AG04450 (cell line): ENCODE results near the gene SYT6. TPM values are rescaled to one million over a fixed set of nuclear protein-coding genes. Genes with fewer than 3 reads are reported as not detected.

ENCODE experiments used
- CTCF ChIA-PET: fragments of 300-600, 350-600 bp; formaldehyde crosslinking; extraction: SDS; loops from one replicate; lab custom pipeline; 2022; ENCODE audit warnings: antibody characterized with exemption, inconsistent platforms; lab: Charles Lee
- POLR2A ChIA-PET: fragments of 350-600 bp; formaldehyde crosslinking; extraction: SDS; loops from one replicate; lab custom pipeline; 2021; ENCODE audit warnings: antibody characterized with exemption, inconsistent platforms; lab: Yijun Ruan, JAX
- DNase-seq: peaks from one replicate; pipeline ENCODE4 v3.0.0-alpha.2; 2011; ENCODE audit warnings: low read depth, low spot score
- H3K27ac ChIP-seq: one replicate; pipeline ENCODE4 v1.5.1; 2012; ENCODE audit warnings: low read depth, low read length, control low read depth
- H3K27me3 ChIP-seq: one replicate; pipeline ENCODE4 v1.6.0; 2012; ENCODE audit warnings: low read length; ENCODE audit not compliant: control insufficient read depth, insufficient read depth
- H3K4me3 ChIP-seq: 2 replicates; pipeline ENCODE4 v1.5.1; 2011; ENCODE audit warnings: mild to moderate bottlenecking, low read depth, low read length, control low read depth
- H3K9me3 ChIP-seq: 2 replicates; pipeline ENCODE4 v1.5.1; 2012; ENCODE audit warnings: low read length; ENCODE audit not compliant: control insufficient read depth, insufficient read depth
- CTCF ChIP-seq: IDR thresholded peaks from 2 replicates; pipeline ENCODE4 v1.5.1; 2011; ENCODE audit warnings: low read depth, low read length, control low read depth, inconsistent platforms
- polyA plus RNA-seq: library from polyadenylated mRNA; depleted of rRNA; stranded (reverse); fragments of >200 nt; gene quantifications from 2 replicates; pipeline ENCODE4 v1.2.3, GENCODE V29; 2011

Gene SYT6
- polyA plus RNA-seq, 1 experiment, result not detected

DNA sequence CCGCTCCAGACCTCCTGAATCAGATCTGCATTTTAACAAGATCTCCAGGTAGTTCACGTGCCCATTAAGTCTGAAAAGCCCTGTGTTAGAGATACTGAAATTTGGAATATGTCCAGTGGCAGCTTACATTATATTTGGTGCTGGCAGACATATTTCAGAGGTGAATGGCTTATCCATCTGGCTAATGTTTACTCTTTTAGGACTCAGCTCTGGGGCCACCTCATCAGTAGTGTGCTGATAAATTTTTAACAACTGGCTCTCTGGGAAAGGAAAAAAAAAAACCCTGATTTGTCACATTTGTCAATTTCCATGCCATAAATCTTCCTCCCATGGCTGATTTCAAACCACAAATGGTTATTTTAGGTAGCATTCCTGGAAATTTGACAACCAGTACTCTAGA lies 25.3 kb upstream of the SYT6 start:
- ChIA-PET POLR2A (no interaction called here), CTCF (no interaction called here)
- H3K9me3 ChIP-seq, result no peaks in the 10 kb centered on the region
- H3K27ac ChIP-seq, result no peak overlapping the region
- no peak overlapping the region for H3K4me3 ChIP-seq
- DNase-seq, result no peak
- H3K27me3 ChIP-seq, result peaks cover 6% of the 10 kb centered on the region
- no peak for TF ChIP-seq CTCF

DNA sequence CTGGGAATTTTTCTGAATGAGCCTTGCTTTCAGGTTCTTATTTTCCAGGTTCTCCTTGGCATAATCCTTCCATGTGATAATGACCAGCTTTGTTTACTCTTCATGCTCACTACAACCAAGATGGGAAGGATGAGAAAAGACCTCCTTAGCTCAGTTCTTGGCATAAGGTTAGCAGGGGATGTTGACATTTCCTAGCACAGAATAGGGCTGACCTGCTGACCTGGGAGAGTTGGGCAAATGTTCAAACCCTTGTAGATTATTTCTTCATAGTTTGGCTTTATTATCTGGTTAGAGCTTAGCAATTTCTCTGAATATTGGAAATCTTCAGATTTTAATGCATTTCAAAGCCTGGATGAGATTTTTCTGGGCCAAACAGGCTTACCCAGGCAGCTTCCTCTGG lies 23.6 kb upstream of the SYT6 start:
- Histone ChIP-seq H3K27me3 (peaks cover 6% of the 10 kb centered on the region), H3K4me3 (no peak overlapping the region), H3K27ac (no peak overlapping the region), H3K9me3 (no peaks in the 10 kb centered on the region)
- ChIA-PET POLR2A (no interaction called here), CTCF (interaction anchor here (0.6 kb wide), 1 partner anchor 1739 kb away, joined by 3 read pairs; no protein-coding TSS in a partner anchor)
- no peak for DNase-seq
- no peak for TF ChIP-seq CTCF

GRCh38 chr1:114176366-114176765 lies 22.7 kb upstream of the SYT6 start:
- ChIA-PET CTCF (no interaction called here), POLR2A (no interaction called here)
- Histone ChIP-seq H3K27ac (no peak overlapping the region), H3K27me3 (peaks cover 6% of the 10 kb centered on the region), H3K9me3 (no peaks in the 10 kb centered on the region), H3K4me3 (no peak overlapping the region)
- DNase-seq, result no peak
- TF ChIP-seq CTCF, result no peak

DNA sequence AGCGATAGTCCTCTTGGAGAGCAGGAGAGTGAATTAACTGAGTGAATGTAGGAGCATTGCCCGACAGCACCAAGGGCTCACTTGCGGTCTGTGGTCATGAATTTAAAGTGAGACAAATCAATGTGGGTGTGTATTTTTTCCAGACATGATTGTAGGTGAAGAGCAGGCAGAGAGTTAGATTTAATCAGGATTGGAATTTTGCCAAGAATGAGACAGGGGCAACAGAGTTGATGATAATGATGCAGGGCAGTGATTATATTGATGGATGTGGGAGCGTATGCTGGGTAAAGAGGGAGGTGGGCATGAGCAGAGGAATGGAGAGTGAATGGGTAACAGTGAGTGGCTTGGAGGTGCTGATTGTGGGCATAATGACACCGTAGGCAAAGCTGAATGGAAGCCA lies 20.0 kb upstream of the SYT6 start:
- DNase-seq, result no peak
- no peak for TF ChIP-seq CTCF
- ChIA-PET CTCF (no interaction called here), POLR2A (no interaction called here)
- H3K27me3 ChIP-seq, result peaks cover 6% of the 10 kb centered on the region
- H3K27ac ChIP-seq, result no peak overlapping the region
- H3K9me3 ChIP-seq, result no peaks in the 10 kb centered on the region
- no peak overlapping the region for H3K4me3 ChIP-seq

DNA sequence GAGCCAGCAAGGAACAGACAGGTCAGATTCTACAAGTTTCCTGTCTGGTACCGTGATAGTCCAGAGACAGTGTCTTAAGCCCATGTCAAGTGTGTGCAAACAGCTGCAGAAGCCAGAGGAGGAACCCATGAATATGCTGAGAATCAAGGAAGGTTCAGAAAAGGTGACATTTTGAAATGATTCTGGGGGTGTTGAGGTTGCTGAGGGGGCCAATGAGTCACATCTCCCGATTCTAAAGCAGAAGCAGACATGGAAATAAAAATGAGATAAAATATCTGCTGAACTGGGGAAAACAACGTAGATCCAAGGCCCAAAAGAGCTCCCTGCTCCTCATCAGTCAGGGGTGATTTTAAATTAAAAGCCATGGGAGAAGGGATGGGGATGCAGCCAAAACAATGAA lies 15.8 kb upstream of the SYT6 start:
- Histone ChIP-seq H3K27me3 (peaks cover under 1% of the 10 kb centered on the region), H3K4me3 (no peak overlapping the region), H3K9me3 (no peaks in the 10 kb centered on the region), H3K27ac (no peak overlapping the region)
- POLR2A ChIA-PET, result no interaction called here
- CTCF ChIA-PET, result no interaction called here
- DNase-seq, result no peak
- no peak for TF ChIP-seq CTCF
